Muscle layer of colon (tissue), 2 donors: ENCODE measurements around the gene CUX1.

Source experiments
- H3K27ac ChIP-seq: one replicate; pipeline ENCODE4 v1.7.0; 2013; ENCODE audit warnings: low read depth, mild to moderate bottlenecking, low read length, moderate library complexity
- H3K27me3 ChIP-seq, 2 donors: one replicate each; pipeline ENCODE4 v1.7.0; 2013; ENCODE audit warnings: low read length in 2 of 2, mild to moderate bottlenecking in 2 of 2; ENCODE audit not compliant: insufficient read depth in 2 of 2, control insufficient read depth in 1 of 2
- H3K36me3 ChIP-seq: one replicate; pipeline ENCODE4 v1.7.0; 2013; ENCODE audit warnings: mild to moderate bottlenecking, low read length; ENCODE audit not compliant: insufficient read depth
- H3K4me1 ChIP-seq: one replicate; pipeline ENCODE4 v1.7.0; 2013; ENCODE audit warnings: mild to moderate bottlenecking, low read length; ENCODE audit not compliant: insufficient read depth
- H3K4me3 ChIP-seq, 2 donors: one replicate each; pipeline ENCODE4 v1.7.0; 2013; ENCODE audit warnings: low read length in 2 of 2, low read depth in 1 of 2, mild to moderate bottlenecking in 1 of 2, moderate library complexity in 1 of 2
- H3K9ac ChIP-seq: one replicate; pipeline ENCODE4 v1.7.0; 2013; ENCODE audit warnings: low read length
- H3K9me3 ChIP-seq: one replicate; pipeline ENCODE4 v1.7.0; 2013; ENCODE audit warnings: mild to moderate bottlenecking, low read length
- donor health status: abdominal sarcoma.
- donor health status: Adenocarcinoma of cecum.

The CUX1 gene

GRCh38 chr7:101869026-101869900 is 51.8 kb downstream of the CUX1 start:
- Histone ChIP-seq H3K27ac (peak overlapping the region; percentile 4), H3K4me3 (no peak overlapping the region), H3K27me3 (no peaks in the 10 kb centered on the region), H3K36me3 (no peaks in the 10 kb centered on the region), H3K4me1 (peaks cover 38% of the 10 kb centered on the region), H3K9me3 (no peaks in the 10 kb centered on the region), H3K9ac (no peak overlapping the region)

- Histone ChIP-seq H3K27ac (peak overlapping the region; percentile 4), H3K27me3 (no peaks in the 10 kb centered on the region), H3K4me1 (peaks cover 45% of the 10 kb centered on the region), H3K36me3 (no peaks in the 10 kb centered on the region), H3K4me3 (no peak overlapping the region), H3K9ac (no peak overlapping the region), H3K9me3 (no peaks in the 10 kb centered on the region)
These were observed 52.5 kb downstream of the CUX1 start for GRCh38 chr7:101869901-101870290.

- no peaks in the 10 kb centered on the region for H3K36me3 ChIP-seq
- H3K4me3 ChIP-seq = no peak overlapping the region
These were observed 53.1 kb downstream of the CUX1 start for GRCh38 chr7:101870361-101871062.

GRCh38 chr7:101871351-101871750 is 53.9 kb downstream of the CUX1 start:
- no peak overlapping the region for H3K9ac ChIP-seq
- no peaks in the 10 kb centered on the region for H3K9me3 ChIP-seq
- no peaks in the 10 kb centered on the region for H3K36me3 ChIP-seq
- no peaks in the 10 kb centered on the region for H3K27me3 ChIP-seq
- H3K4me3 ChIP-seq = no peak overlapping the region
- H3K27ac ChIP-seq = no peak overlapping the region
- H3K4me1 ChIP-seq = peaks cover 49% of the 10 kb centered on the region

More at GRCh38 chr7:101870361-101871062, 53.1 kb downstream of the CUX1 start:
- Histone ChIP-seq H3K4me1 (peaks cover 47% of the 10 kb centered on the region), H3K27me3 (no peaks in the 10 kb centered on the region), H3K27ac (no peak overlapping the region), H3K9ac (no peak overlapping the region), H3K9me3 (no peaks in the 10 kb centered on the region)

GRCh38 chr7:101874028-101874427 is 56.6 kb downstream of the CUX1 start:
- Histone ChIP-seq H3K9me3 (no peaks in the 10 kb centered on the region), H3K27ac (peak overlapping the region; percentile 42), H3K4me3 (no peak overlapping the region), H3K9ac (no peak overlapping the region), H3K36me3 (no peaks in the 10 kb centered on the region), H3K4me1 (peaks cover 38% of the 10 kb centered on the region), H3K27me3 (no peaks in the 10 kb centered on the region)

GRCh38 chr7:101875283-101875846 is 57.9 kb downstream of the CUX1 start:
- H3K9me3 ChIP-seq = no peaks in the 10 kb centered on the region
- no peaks in the 10 kb centered on the region for H3K36me3 ChIP-seq
- H3K27me3 ChIP-seq = no peaks in the 10 kb centered on the region
- H3K9ac ChIP-seq = peak overlapping the region; percentile 3
- no peak overlapping the region for H3K27ac ChIP-seq
- H3K4me3 ChIP-seq = no peak overlapping the region
- peaks cover 39% of the 10 kb centered on the region for H3K4me1 ChIP-seq

GRCh38 chr7:101877882-101878591 is 60.6 kb downstream of the CUX1 start:
- no peaks in the 10 kb centered on the region for H3K9me3 ChIP-seq
- no peaks in the 10 kb centered on the region for H3K27me3 ChIP-seq
- H3K4me1 ChIP-seq = peaks cover 58% of the 10 kb centered on the region
- H3K27ac ChIP-seq = no peak overlapping the region
- H3K36me3 ChIP-seq = no peaks in the 10 kb centered on the region
- no peak overlapping the region for H3K9ac ChIP-seq
- H3K4me3 ChIP-seq = no peak overlapping the region

GRCh38 chr7:101878938-101879337 is 61.5 kb downstream of the CUX1 start:
- H3K36me3 ChIP-seq = no peaks in the 10 kb centered on the region
- peaks cover 57% of the 10 kb centered on the region for H3K4me1 ChIP-seq
- no peaks in the 10 kb centered on the region for H3K27me3 ChIP-seq
- no peaks in the 10 kb centered on the region for H3K9me3 ChIP-seq
- no peak overlapping the region for H3K27ac ChIP-seq
- H3K9ac ChIP-seq = no peak overlapping the region
- H3K4me3 ChIP-seq = no peak overlapping the region

GRCh38 chr7:101879565-101879964 is 62.1 kb downstream of the CUX1 start:
- no peak overlapping the region for H3K9ac ChIP-seq
- H3K9me3 ChIP-seq = no peaks in the 10 kb centered on the region
- H3K4me1 ChIP-seq = peaks cover 57% of the 10 kb centered on the region
- H3K36me3 ChIP-seq = no peaks in the 10 kb centered on the region
- H3K27me3 ChIP-seq = no peaks in the 10 kb centered on the region
- H3K27ac ChIP-seq = no peak overlapping the region
- no peak overlapping the region for H3K4me3 ChIP-seq

- H3K4me1 ChIP-seq = peaks cover 57% of the 10 kb centered on the region
- H3K27me3 ChIP-seq = no peaks in the 10 kb centered on the region
- H3K36me3 ChIP-seq = no peaks in the 10 kb centered on the region
- no peaks in the 10 kb centered on the region for H3K9me3 ChIP-seq
- H3K27ac ChIP-seq = peak overlapping the region; percentile 81
- H3K9ac ChIP-seq = no peak overlapping the region
- H3K4me3 ChIP-seq = no peak overlapping the region
These were observed 63.0 kb downstream of the CUX1 start for GRCh38 chr7:101880282-101881054.
